HG03064 (cell line): ENCODE measurements around the gene MEGF11.

Experiments
- ATAC-seq: cut with Tn5 transposase; IDR thresholded peaks from one replicate; pipeline ENCODE4 v1.9.1; 2021; ENCODE audit warnings: low read depth; ENCODE audit not compliant: unreplicated experiment

MEGF11 gene

GRCh38 chr15:66130496-66131034, 123.0 kb downstream of the MEGF11 start:
- no peak for ATAC-seq

GRCh38 chr15:66129586-66129985, 124.0 kb downstream of the MEGF11 start:
- no peak for ATAC-seq

DNA sequence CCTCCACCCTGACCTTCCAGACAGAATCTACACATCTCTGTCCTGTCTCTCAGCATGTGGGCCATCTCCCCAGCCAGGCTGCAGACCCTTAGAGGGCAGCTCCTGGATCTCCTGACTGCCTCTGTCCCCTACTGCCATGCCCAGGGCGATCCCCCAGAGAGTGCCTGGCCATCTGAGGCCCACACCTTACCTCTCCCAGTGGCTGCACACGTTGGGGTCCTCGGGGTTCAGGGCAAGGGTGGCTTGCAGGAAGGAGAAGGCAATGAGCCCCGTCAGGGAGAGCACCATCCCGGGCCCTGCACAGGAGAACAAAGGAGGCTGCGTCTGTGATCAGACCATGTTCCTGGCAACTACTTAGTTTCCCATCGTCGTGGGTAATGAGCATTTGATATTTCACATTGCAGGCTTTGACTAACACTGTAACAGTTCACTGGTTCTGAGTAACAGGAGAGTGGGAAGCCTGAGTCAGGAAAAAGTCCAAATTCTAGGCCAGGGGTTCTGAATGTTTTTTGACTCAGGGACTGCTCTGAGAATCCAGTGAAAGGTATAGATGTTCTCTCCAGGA, 125.4 kb downstream of the MEGF11 start:
- ATAC-seq: no peak

DNA sequence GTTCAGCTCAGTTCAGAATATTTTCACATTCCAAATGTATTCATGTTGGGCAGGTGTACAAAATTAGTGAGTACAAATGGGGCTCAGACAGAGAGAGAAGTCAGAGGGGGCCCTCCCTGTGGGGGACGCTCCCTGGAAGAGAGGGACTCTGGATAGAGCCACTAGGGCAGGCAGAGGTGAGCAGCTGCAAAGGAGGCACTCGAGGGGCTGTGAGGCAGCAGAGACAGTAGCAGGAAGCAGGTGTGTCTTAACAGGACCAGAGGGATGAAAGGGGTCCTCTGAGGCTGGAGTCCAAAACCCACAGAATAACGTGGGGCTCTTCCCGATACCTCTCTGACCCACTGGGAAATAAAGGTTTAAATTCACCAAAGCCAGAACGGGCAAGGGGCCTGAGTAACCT, 127.1 kb downstream of the MEGF11 start:
- ATAC-seq: no peak

- no peak for ATAC-seq
Measured at GRCh38 chr15:66126031-66126441, 127.5 kb downstream of the MEGF11 start.

GRCh38 chr15:66124651-66125050, 128.9 kb downstream of the MEGF11 start:
- ATAC-seq: no peak

DNA sequence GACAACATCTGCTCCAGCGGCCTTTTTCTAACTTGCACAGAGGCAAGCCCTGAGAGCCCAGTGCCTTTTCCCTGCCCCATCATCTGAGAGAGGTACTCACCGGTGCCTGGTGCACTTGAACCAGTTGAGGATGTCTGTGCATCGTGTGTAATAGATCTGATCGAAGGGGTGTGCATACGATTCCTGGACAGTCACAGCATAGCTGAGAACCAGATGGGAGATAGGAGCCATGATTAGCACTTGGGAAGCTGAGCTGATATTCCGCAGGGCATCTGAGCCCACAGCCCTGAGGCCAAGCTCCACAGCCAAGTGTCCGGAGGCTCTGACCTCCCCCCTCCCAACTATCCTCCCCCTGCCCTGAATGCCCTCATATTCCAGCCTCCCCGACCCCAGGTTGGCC, 129.8 kb downstream of the MEGF11 start:
- no peak for ATAC-seq

- no peak for ATAC-seq
Measured at GRCh38 chr15:66120422-66120821, 133.1 kb downstream of the MEGF11 start.

- no peak for ATAC-seq
Measured at GRCh38 chr15:66117841-66118240, 135.7 kb downstream of the MEGF11 start.

DNA sequence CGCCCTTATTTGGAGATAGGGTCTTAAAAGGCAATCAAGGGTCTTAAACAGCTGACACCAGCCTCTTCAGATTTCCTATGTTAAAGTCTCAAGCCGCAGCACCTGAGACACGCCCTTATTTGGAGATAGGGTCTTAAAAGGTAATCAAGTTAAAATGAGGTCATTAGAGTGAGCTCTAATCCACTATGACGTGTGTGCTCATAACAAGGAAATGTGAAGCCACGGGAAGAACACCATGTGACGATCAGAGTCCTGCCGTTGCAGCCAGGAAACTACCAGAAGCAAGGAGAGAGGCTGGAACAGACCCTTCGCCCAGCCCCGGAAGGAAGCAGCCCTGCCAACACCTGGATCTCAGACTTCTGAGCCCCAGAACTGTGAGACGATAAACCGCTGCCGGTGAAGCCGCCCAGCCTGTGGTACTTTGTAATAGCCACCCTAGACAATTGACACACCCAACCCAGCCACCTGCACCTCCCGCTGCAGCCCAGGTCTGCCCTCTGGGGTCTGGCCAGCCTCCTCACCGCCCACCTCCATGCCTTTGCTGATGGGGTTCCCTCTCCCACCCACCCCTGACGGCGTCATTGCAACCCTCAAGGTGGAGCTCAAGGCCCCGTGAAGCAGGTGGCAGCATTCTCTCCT, 137.9 kb downstream of the MEGF11 start:
- no peak for ATAC-seq

DNA sequence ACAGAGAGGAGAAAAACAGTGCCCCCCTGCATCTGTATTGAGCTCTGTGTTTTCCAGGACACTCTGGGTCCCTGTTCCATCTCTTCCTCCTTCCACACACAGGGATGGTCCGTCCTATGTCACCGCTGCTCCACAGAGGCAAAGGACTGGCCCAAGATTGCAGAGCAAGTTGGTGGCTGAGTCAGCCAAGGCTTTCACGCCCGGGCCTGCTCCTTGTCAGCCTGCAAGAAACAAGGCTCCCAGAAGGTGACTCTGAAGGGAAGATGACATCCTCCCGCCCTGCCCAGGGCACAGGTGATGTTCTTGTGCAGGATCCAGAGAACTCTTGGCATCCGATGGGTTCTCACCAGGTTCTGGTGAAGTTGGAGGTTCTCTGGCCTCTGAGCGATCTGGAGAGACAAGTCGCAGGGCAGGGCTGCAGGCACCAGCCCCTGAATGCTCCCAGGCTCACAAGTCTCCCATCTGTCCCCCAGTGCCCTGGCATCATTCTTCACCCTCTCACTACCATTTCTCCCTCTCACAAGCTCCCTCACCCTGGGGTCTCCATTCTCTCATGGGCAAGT, 138.6 kb downstream of the MEGF11 start:
- ATAC-seq: no peak

DNA sequence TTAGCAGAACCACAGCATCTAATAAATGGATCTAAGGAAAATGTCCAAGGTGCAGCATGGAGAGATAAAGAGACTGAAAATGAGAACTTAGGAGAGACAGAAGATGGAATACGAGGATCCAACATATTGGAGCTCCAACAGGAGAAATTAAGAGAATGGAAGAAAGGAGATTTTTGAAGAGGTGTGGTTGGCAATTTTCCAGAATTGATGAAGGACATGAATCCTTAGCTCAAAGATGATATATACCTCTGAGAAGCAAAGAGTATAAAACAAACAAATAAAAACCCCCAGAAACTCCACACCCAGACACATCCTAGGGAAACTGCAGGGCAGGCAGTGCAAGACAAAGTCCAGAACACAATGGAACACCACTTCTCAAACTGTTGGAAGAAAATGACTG, 141.2 kb downstream of the MEGF11 start:
- ATAC-seq: no peak

GRCh38 chr15:66111363-66111762, 142.2 kb downstream of the MEGF11 start:
- ATAC-seq: no peak

GRCh38 chr15:66110864-66111263, 142.7 kb downstream of the MEGF11 start:
- no peak for ATAC-seq

- no peak for ATAC-seq
Measured at GRCh38 chr15:66109826-66110225, 143.7 kb downstream of the MEGF11 start.

GRCh38 chr15:66108483-66109265, 144.9 kb downstream of the MEGF11 start:
- ATAC-seq: no peak

DNA sequence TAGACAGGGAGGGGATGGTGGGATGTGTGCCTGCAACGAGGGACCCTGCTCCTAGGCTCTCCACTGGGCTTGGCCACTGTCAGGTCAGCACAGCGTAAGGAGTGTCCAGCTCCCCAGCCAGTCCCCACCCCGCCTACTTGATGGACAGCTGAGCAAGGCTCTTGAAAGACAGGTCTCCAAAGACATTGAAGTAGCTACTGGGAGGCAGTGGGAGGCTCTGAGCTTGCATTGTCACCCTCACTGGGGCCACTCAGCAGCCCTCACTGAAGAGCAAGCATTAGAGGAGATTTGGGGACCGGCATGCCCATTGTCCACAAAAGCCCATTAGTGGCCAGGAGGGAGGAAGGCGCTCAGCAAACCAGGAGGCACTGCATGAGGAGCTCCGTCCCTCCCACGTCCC, 146.5 kb downstream of the MEGF11 start:
- ATAC-seq: no peak

DNA sequence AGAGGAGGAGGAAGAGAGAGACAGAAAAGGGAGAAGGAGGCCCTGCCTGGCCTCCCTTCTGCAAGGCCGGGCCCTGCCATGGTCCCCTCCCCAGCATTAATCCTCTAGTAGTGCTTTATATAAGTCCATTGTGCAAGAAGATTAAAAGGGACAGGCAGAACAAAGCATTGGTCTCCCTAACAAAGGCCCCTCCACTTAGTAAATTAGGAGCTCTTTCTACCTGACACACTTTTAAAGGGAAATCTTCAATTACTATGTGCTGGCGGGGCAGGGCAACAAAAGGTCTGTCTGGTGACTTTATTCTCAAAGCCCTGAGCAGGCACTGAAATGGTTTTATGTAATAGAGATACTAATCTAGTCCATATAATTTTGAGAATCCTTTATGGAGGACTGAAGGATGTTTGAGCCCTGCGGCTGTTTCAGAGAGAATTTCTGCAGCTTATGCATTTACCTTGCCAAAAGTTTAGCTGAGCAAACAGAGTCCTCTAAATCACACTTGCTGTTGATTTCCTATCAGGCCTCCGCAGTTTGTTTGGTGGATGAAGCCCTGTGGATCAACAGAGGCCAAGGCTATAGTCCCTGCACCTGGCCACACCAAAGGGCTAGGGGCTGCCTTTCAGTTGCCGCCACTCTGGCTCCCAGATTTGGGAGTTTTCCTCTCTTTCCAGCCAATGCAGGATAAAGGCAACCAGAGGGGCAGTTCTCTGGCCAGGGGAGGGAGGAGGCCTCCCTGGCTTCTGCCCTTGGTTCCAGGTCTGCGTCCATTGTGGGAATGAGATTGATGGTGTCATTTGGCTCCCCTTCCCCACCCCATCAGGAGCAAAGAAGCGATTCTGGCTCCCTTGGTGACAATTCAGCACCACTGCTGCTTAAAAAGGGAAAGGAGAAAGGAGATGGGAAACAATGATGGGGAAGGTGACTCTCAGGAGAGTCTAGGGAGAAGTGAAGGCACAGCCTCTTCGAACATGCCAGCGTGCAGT, 148.0 kb downstream of the MEGF11 start:
- no peak for ATAC-seq

DNA sequence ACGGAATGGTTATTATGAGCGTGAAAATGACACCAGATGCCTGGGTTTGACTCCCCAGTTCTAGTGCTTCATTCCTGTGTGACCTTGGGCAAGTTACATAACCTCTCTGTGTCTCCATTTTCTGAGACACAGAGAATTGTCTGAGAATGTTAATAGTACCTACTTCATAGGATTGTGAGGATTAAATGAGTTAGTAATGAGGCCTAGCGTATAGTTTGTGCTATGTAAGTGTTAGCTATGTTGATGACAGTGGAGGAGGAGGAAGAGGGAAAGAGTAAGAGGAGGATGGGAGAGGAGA, 150.3 kb downstream of the MEGF11 start:
- no peak for ATAC-seq

DNA sequence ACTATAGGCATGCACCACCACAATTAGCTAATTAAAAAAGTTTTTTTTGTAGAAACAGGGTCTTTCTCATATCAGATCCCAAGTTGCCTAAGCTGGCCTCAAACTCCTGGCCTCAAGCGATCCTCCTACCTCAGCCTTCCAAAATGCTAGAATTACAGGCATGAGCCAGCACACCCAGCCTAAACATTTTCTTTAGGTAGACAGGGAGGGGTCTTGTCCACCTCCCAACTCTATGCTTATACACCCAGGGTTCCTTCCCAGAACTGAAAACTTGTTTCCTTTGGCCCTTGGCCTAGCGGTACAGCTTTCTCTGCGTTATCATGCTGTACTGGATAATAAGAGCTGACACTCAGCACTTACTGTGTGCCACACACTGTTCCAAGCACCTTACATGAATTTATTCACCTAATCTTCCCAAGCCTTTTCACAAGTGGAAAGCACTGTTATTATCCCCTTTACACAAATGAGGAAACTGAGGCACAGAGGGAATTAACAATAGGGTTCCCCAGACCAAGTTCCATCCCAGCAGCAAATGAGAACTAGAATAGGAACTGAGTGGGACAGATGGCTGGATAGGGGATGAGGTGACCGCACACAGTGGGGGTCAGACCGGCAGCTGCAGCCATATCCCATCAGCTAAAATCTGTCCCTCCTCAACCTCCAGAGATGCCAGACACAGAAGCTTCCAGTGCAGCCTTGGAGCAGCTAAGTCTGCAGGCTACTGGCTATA, 150.8 kb downstream of the MEGF11 start:
- no peak for ATAC-seq
